ENCODE measurements around the gene CLDN12. TPM values are rescaled to one million over a fixed set of nuclear protein-coding genes. Genes with fewer than 3 reads are reported as not detected.

The CLDN12 gene
- polyA plus RNA-seq, 3 donors from 2014 or later, result 0.09 to 0.36 TPM; not detected in 1

- Mint-ChIP-seq H3K36me3 (no peaks in the 10 kb centered on the region), H3K27me3 (ENCODE audit: low read depth in 3 of 3) (peaks cover 0 to 3% (median 0%) of the 10 kb centered on the region in 3 donors), H3K4me3 (no peak overlapping the region), H3K9me3 (no peaks in the 10 kb centered on the region), H3K27ac (no peak overlapping the region), H3K4me1 (peaks cover 3 to 5% of the 10 kb centered on the region in 2 donors)
- DNase-seq, result no peak
Measured at GRCh38 chr7:90409667-90410066, 6.4 kb downstream of the CLDN12 start.

GRCh38 chr7:90411510-90411909, 8.2 kb downstream of the CLDN12 start:
- Mint-ChIP-seq H3K36me3 (no peaks in the 10 kb centered on the region), H3K27me3 (ENCODE audit: low read depth in 3 of 3) (peaks cover 0 to 3% (median 0%) of the 10 kb centered on the region in 3 donors), H3K4me1 (no peaks in the 10 kb centered on the region)

GRCh38 chr7:90412458-90413184, 9.4 kb downstream of the CLDN12 start:
- no peak overlapping the region for H3K4me3 Mint-ChIP-seq
- DNase-seq, result peak; percentile 7 to 9 (median 9)
- H3K9me3 Mint-ChIP-seq, result no peaks in the 10 kb centered on the region
- H3K36me3 Mint-ChIP-seq, result no peaks in the 10 kb centered on the region
- H3K4me1 Mint-ChIP-seq, result no peaks in the 10 kb centered on the region
- peaks cover 0 to 3% (median 0%) of the 10 kb centered on the region in 3 donors for H3K27me3 Mint-ChIP-seq (ENCODE audit: low read depth in 3 of 3)
- peak overlapping the region in 1 of 6 donors; percentile 16 for H3K27ac Mint-ChIP-seq

More at GRCh38 chr7:90411510-90411909, 8.2 kb downstream of the CLDN12 start:
- no peak overlapping the region for H3K27ac Mint-ChIP-seq
- H3K4me3 Mint-ChIP-seq, result no peak overlapping the region
- no peak for DNase-seq
- no peaks in the 10 kb centered on the region for H3K9me3 Mint-ChIP-seq

- Mint-ChIP-seq H3K9me3 (no peaks in the 10 kb centered on the region), H3K4me3 (no peak overlapping the region), H3K4me1 (no peaks in the 10 kb centered on the region), H3K27ac (no peak overlapping the region), H3K27me3 (ENCODE audit: low read depth in 3 of 3) (peaks cover 0 to 2% (median 0%) of the 10 kb centered on the region in 3 donors), H3K36me3 (no peaks in the 10 kb centered on the region)
- DNase-seq, result no peak
Measured at GRCh38 chr7:90413185-90413528, 9.9 kb downstream of the CLDN12 start.

- Mint-ChIP-seq H3K27me3 (ENCODE audit: low read depth in 3 of 3) (peaks cover 0 to 3% (median 0%) of the 10 kb centered on the region in 3 donors), H3K9me3 (no peaks in the 10 kb centered on the region), H3K36me3 (no peaks in the 10 kb centered on the region), H3K4me3 (no peak overlapping the region), H3K4me1 (no peaks in the 10 kb centered on the region), H3K27ac (no peak overlapping the region)
- no peak for DNase-seq
Measured at GRCh38 chr7:90421651-90422050, 18.4 kb downstream of the CLDN12 start.

GRCh38 chr7:90424720-90425119, 21.5 kb downstream of the CLDN12 start:
- DNase-seq, result no peak
- H3K27ac Mint-ChIP-seq, result no peak overlapping the region
- no peak overlapping the region for H3K4me3 Mint-ChIP-seq
- H3K4me1 Mint-ChIP-seq, result no peaks in the 10 kb centered on the region
- H3K27me3 Mint-ChIP-seq (ENCODE audit: low read depth in 3 of 3), result peaks cover 0 to 5% (median 3%) of the 10 kb centered on the region in 3 donors
- H3K9me3 Mint-ChIP-seq, result no peaks in the 10 kb centered on the region
- H3K36me3 Mint-ChIP-seq, result no peaks in the 10 kb centered on the region

GRCh38 chr7:90425376-90425775, 22.1 kb downstream of the CLDN12 start:
- H3K4me1 Mint-ChIP-seq, result no peaks in the 10 kb centered on the region
- H3K4me3 Mint-ChIP-seq, result no peak overlapping the region
- no peak overlapping the region for H3K27ac Mint-ChIP-seq
- H3K9me3 Mint-ChIP-seq, result no peaks in the 10 kb centered on the region
- H3K36me3 Mint-ChIP-seq, result no peaks in the 10 kb centered on the region
- peaks cover 0 to 5% (median 3%) of the 10 kb centered on the region in 3 donors for H3K27me3 Mint-ChIP-seq (ENCODE audit: low read depth in 3 of 3)
- no peak for DNase-seq

- H3K27ac Mint-ChIP-seq, result no peak overlapping the region
- H3K4me1 Mint-ChIP-seq, result no peaks in the 10 kb centered on the region
- no peak overlapping the region for H3K4me3 Mint-ChIP-seq
- H3K36me3 Mint-ChIP-seq, result no peaks in the 10 kb centered on the region
- H3K9me3 Mint-ChIP-seq, result no peaks in the 10 kb centered on the region
- DNase-seq, result no peak
- peaks cover 3 to 5% (median 4%) of the 10 kb centered on the region in 3 donors for H3K27me3 Mint-ChIP-seq (ENCODE audit: low read depth in 3 of 3)
Measured at GRCh38 chr7:90430614-90431460, 27.6 kb downstream of the CLDN12 start.

GRCh38 chr7:90432752-90433151, 29.5 kb downstream of the CLDN12 start:
- H3K4me3 Mint-ChIP-seq, result no peak overlapping the region
- no peak for DNase-seq
- no peak overlapping the region for H3K27ac Mint-ChIP-seq
- no peaks in the 10 kb centered on the region for H3K9me3 Mint-ChIP-seq
- no peaks in the 10 kb centered on the region for H3K4me1 Mint-ChIP-seq
- no peaks in the 10 kb centered on the region for H3K36me3 Mint-ChIP-seq
- peaks cover 3 to 7% (median 7%) of the 10 kb centered on the region in 3 donors for H3K27me3 Mint-ChIP-seq (ENCODE audit: low read depth in 3 of 3)

GRCh38 chr7:90433221-90433620, 30.0 kb downstream of the CLDN12 start:
- Mint-ChIP-seq H3K27ac (no peak overlapping the region), H3K9me3 (no peaks in the 10 kb centered on the region), H3K4me1 (no peaks in the 10 kb centered on the region), H3K27me3 (ENCODE audit: low read depth in 3 of 3) (peaks cover 3 to 11% (median 7%) of the 10 kb centered on the region in 3 donors), H3K36me3 (no peaks in the 10 kb centered on the region), H3K4me3 (no peak overlapping the region)
- no peak for DNase-seq

- H3K36me3 Mint-ChIP-seq, result no peaks in the 10 kb centered on the region
- H3K4me1 Mint-ChIP-seq, result no peaks in the 10 kb centered on the region
- no peak overlapping the region for H3K4me3 Mint-ChIP-seq
- H3K27ac Mint-ChIP-seq, result no peak overlapping the region
- no peaks in the 10 kb centered on the region for H3K9me3 Mint-ChIP-seq
- no peak for DNase-seq
- H3K27me3 Mint-ChIP-seq (ENCODE audit: low read depth in 3 of 3), result no peaks in the 10 kb centered on the region
Measured at GRCh38 chr7:90445633-90446032, 42.4 kb downstream of the CLDN12 start.

- Mint-ChIP-seq H3K4me1 (no peaks in the 10 kb centered on the region), H3K9me3 (no peaks in the 10 kb centered on the region), H3K27ac (no peak overlapping the region), H3K36me3 (no peaks in the 10 kb centered on the region), H3K27me3 (ENCODE audit: low read depth in 3 of 3) (no peaks in the 10 kb centered on the region), H3K4me3 (no peak overlapping the region)
- no peak for DNase-seq
Measured at GRCh38 chr7:90446137-90446899, 43.1 kb downstream of the CLDN12 start.

- Mint-ChIP-seq H3K4me3 (no peak overlapping the region), H3K36me3 (no peaks in the 10 kb centered on the region), H3K27me3 (ENCODE audit: low read depth in 3 of 3) (peaks cover 0 to 10% (median 0%) of the 10 kb centered on the region in 3 donors), H3K4me1 (peaks cover 3 to 8% of the 10 kb centered on the region in 2 donors), H3K27ac (no peak overlapping the region), H3K9me3 (no peaks in the 10 kb centered on the region)
- no peak for DNase-seq
Measured at GRCh38 chr7:90453259-90453891, 50.1 kb downstream of the CLDN12 start.
